Left colon (tissue), 2 donors: ENCODE data around the gene C4A. TPM values are rescaled to one million over a fixed set of nuclear protein-coding genes. Genes with fewer than 3 reads are reported as not detected.
"Not testable (repeated sequence)": the region's sequence is repeated elsewhere in the genome, so short reads cannot be mapped to it uniquely, and the experiment has no call there.

Source experiments
- ATAC-seq: fragments of 200-7000 bp; cut with Tn5 transposase; one replicate; pipeline ENCODE4 v1.9.1; 2020; ENCODE audit warnings: mild to moderate bottlenecking, moderate library complexity
- DNase-seq, 2 donors: peaks; one replicate each; pipeline ENCODE4 v3.0.0-alpha.2; 2020
- intact Hi-C, 2 donors: fragments of 100-400 bp; cut with DNase I in 1 of 2; cut with micrococcal nuclease in 1 of 2; formaldehyde crosslinking; loops; one replicate each; pipeline versions ENCODE4 v1.11.2 to v1.14.0; 2022; cut with DNase I, micrococcal nuclease
- total RNA-seq, 2 donors: library from RNA; stranded (reverse); fragmentation: NEBNext Ultra II Directional; extraction: Animal tissue kit (Norgen Biotek cat#: 25700); gene quantifications; one replicate each; pipeline ENCODE4 v1.2.1, GENCODE V29; 2021
- donor health status: DM: no; HTN: no; CAD: no.
- donor health status: DM: yes; HTN: yes; CAD: no.

C4A gene
- total RNA-seq, 2 donors from 2014 or later = 4.1 to 40.0 TPM

DNA sequence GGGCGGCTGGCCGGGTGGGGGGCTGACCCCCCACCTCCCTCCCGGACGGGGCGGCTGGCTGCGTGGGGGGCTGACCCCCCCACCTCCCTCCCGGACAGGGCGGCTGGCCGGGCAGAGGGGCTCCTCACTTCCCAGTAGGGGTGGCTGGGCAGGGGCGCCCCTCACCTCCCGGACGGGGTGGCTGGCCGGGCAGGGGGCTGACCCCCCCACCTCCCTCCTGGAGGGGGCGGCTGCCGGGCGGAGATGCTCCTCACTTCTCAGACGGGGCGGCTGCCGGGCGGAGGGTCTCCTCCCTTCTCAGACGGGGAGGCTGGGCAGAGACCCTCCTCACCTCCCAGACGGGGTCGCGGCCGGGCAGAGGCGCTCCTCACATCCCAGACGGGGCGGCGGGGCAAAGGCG, 5.8 kb upstream of the C4A start:
- intact Hi-C loops, ATAC-seq: not testable (repeated sequence)
- DNase-seq = peak in 1 of 2 donors; percentile 17

DNA sequence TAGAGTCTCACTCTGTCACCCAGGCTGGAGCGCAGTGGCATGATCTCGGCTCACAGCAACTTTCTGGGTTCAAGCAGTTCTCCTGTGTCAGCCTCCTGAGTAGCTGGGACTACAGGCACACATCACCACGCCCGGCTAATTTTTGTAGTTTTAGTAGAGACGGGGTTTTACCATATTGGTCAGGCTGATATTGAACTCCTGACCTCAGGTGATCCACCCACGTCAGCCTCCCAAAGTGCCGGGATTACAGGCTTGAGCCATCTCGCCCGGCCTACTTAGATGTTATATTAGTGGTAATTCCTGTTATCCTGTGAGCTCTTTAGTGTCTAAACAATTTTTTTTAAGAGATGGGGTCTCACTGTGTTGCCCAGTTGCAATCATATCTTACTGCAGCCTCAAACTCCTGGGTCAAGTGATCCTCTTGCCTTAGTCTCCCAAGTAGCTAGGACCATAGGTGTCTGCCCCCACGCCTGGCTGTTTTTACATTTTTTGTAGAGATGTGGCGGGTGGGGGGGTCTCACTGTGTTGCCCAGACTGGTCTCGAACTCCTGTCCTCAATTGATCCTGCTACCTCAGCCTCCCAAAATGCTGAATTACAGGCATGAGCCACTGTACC, 3.9 kb upstream of the C4A start:
- DNase-seq (no peak), ATAC-seq (no peak)
- intact Hi-C loops = no loop called here

DNA sequence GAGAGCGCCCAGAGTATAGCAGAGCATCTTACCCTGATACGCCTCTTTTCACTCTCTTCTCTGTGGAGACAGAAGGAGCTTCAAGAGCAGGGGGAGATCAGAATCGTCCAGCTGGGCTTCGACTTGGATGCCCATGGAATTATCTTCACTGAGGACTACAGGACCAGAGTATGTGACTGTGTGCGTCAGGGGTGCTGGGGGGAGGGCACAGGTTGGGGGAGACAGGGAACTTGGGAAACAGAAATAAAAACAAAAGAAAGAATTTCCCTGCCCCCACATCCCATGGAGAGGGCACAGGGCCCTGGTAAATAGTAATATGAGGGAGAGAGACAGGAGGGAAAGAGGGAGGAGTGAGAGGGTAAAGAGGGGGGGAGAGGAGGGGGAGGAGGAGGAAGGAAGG, 3.0 kb upstream of the C4A start:
- no peak for DNase-seq
- ATAC-seq = no peak
- intact Hi-C loops = no loop called here

DNA sequence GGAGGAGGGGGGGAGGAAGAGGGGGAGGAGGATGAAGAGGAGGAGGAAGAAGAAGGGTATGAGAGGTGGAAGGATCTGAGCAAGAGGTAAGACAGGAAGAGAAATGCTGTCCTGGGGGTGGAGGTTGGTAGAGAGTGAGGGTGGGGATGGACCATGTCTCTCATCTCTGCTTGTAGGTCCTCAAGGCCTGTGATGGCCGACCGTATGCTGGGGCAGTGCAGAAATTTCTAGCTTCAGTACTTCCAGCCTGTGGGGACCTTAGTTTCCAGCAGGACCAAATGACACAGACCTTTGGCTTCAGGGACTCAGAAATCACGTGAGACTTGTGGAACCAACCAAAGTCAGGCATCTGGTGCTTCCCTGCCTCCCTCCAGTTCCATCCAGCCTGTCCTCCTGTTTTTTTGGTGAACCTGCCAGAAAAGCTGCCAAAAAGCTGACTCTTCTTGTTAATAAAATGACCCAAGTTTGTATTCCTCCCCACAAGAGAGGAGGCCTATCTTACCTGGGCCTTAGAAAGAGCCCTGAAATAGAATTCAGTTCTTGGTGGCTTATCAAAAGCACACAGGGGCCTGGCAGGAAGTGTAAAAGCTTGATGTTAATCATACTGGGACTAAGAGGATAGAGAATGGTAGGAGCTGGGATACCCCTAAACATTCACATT, 2.5 kb upstream of the C4A start:
- intact Hi-C loops = no loop called here
- DNase-seq (no peak), ATAC-seq (no peak)

DNA sequence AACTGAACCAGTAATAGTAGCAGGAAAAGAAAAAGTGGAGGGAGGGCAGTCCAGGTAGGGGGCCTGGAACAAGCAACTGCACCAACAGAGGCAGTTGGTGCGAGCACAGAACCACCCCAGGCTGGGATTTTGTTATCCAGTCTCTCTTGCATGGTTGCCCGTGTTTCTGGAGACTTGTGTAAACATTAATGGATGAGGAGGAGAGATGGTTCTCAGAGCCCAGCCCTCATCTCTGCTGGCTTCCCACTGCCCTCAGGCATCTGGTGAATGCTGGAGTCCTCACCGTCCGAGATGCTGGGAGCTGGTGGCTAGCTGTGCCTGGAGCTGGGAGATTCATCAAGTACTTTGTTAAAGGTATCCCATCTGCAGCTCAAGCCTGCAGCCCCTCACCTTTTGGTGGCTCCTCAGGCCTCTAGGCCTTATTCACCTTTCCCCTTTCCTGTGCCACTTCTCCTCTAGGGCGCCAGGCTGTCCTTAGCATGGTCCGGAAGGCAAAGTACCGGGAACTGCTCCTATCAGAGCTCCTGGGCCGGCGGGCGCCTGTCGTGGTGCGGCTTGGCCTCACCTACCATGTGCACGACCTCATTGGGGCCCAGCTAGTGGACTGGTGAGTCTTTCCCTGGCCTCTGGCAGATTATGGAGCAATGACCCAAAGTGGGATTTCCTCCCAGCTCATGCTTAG, 1.5 kb upstream of the C4A start:
- DNase-seq, intact Hi-C loops, ATAC-seq: not testable (repeated sequence)

DNA sequence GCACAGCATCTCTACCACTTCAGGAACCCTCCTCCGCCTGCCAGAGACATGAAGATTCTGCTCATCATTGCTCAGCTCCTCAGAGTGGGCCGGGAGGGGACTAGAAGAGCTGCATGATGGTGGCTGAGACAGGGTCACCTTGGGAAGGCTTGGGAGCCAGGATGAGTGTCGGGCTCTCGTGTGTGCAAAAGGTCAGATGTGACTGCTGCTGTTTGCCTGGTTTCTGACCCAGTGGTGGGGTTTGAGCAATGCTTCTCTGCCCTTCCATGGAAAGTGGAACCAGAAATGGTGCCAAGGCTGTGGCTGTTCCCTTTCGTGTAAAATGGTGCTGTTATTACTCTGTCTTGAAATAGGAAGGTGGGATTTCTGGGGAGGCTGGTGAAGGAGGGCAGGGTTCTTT, 859 bp upstream of the C4A start:
- intact Hi-C loops, DNase-seq, ATAC-seq: not testable (repeated sequence)

DNA sequence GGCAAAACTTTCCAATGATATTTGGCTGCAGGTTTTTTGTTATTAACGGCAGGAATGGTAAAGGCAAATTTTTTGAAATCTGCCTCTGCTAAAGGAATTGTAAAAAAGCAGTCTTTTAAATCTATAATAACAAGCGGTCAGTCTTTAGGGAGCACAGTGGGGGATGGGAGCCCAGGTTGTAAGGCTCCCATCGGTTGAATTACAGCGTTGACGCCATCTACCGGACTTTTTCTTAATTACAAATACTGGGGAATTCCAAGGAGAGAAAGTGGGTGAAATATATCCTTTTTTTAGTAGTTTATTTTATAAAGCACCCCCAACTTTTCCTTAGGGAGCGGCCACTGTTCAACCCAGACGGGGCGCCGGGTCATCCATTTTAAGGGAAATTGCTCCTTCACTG, 7.5 kb downstream of the C4A start:
- intact Hi-C loops, DNase-seq, ATAC-seq: not testable (repeated sequence)

DNA sequence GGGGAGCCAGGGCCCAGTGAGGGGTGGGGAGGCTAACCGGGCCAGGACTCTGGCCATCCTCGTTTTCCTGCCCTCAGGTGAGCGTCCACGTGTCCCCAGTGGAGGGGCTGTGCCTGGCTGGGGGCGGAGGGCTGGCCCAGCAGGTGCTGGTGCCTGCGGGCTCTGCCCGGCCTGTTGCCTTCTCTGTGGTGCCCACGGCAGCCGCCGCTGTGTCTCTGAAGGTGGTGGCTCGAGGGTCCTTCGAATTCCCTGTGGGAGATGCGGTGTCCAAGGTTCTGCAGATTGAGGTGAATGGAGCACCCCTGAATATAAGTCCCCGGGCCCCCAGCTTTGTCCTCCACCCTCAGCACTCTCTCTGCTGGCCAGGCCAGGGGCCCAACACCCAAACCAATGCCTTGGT, 12.6 kb downstream of the C4A start:
- ATAC-seq, DNase-seq, intact Hi-C loops: not testable (repeated sequence)

DNA sequence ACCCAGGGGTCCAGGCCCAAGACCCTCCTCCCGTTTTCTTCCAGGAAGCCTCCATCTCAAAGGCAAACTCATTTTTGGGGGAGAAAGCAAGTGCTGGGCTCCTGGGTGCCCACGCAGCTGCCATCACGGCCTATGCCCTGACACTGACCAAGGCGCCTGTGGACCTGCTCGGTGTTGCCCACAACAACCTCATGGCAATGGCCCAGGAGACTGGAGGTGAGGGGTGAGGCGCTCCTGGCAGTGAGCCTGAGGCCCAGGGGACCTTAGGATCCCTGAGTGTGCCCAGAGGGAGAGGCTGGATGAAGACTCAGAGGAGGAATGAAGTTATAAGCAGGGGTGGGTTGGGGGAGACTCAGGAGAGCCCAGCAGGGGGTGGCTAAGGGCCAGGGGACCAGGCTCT, 14.5 kb downstream of the C4A start:
- intact Hi-C loops, ATAC-seq, DNase-seq: not testable (repeated sequence)

DNA sequence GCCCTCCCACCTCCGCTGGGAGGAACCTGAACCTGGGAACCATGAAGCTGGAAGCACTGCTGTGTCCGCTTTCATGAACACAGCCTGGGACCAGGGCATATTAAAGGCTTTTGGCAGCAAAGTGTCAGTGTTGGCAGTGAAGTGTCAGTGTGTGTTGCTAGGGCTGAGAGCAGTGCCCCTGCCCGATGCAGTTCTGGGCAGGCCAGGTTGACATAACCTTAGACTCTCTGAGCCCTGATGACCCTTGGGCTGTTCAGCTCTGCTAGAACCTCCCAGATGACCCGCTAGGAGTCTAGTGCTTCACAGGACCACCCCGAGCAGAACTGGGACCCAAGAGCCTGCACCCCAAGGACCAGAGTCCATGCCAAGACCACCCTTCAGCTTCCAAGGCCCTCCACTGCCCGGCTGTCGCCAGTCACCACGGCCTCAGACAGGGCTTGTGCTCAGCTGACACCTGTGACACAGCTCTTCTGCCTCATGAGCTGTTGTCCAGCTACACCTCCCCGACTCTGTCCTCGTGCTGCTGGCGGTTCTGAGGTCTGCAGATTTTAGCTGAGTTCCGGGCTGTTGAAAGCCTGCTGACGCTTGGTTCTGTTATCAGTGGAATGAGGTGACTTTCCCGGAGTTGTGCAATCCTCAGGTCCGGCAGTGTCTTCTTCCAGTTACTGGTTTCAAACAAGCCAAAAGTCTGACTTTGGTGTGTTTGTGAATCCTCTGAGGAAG, 20.9 kb downstream of the C4A start:
- DNase-seq, ATAC-seq, intact Hi-C loops: not testable (repeated sequence)

DNA sequence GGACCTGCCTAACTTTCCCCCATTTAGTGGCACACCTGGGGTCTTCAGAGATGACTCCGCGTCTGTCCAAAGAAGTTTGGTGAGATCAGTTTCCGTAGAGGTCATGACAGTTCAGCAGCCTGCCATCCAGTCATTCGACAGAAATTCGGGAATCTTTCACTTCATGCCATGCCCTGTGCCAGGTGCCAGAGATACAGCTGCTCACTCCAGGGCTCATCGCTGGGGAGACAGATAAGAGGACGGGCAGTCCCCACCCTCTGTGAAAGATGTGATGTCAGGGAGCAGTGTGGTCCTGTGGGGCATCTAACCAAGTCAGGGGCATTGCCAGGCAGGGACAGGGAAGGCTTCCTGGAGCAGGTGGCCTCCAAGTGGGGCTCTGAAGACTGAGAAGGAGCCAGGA, 21.4 kb downstream of the C4A start:
- ATAC-seq, DNase-seq, intact Hi-C loops: not testable (repeated sequence)

DNA sequence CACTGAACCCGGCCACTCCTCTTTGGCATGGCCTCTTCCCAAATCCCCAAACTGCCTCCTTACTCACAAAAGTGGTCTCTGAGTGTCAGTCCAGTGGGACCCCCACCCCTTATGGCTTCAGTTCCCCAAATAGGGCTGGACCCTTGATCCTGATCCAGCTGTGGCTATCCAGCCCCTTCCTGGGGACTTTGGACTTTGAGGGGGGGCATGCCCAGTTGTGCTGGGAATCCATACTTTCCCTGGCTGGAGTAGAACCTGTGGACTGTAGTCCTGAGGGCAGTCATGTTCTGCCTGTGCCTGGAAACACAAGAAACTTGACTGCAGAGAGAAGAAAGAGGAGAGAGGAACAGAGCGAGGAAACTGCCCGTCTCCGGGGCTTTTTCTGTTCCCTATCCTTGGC, 22.5 kb downstream of the C4A start:
- not testable (repeated sequence) for ATAC-seq

DNA sequence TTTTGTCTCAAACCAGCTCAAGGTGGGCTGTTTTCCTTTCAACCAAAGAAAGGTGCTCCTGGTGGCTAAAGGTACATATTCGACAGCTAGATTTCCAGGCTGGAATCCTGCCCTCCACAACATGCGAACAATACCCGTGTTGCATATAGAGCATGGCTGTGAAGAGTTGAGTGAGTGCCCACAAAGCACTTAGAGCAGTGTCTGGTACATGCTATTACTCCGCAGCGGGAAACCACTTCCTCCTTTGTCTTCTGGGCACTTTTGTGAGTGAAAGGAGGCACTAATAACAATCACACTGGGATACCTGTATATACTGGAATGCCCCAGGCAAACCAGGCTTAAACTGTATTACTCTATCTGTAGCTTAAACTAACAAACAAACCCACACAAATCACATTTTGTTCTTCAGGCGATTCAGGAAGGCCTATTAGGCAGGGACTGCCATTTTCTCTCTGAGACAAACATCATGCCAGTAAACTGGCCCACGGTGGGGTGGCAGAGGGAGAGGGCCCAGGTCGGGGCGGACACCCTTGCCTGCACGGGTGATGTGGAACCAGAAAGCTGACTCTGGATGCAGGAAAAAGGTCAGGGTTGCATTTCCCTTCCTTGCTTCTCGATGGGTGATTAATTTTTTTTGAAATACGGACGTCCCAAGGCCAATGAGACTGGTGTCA, 23.1 kb downstream of the C4A start:
- ATAC-seq, intact Hi-C loops: not testable (repeated sequence)

More for the DNA sequence above, 22.5 kb downstream of the C4A start:
- DNase-seq, intact Hi-C loops: not testable (repeated sequence)

DNA sequence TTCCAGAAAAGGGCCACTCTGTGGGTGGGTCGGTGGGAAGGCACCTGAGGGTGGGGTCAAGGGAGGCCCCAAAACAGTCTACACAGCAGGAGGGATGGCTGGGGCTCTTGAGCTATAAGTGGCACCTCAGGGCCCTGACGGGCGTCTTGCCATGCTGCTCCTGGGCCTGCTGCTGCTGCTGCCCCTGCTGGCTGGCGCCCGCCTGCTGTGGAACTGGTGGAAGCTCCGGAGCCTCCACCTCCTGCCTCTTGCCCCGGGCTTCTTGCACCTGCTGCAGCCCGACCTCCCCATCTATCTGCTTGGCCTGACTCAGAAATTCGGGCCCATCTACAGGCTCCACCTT, 23.7 kb downstream of the C4A start:
- not testable (repeated sequence) for DNase-seq, ATAC-seq

More for the DNA sequence above, 23.1 kb downstream of the C4A start:
- not testable (repeated sequence) for DNase-seq

DNA sequence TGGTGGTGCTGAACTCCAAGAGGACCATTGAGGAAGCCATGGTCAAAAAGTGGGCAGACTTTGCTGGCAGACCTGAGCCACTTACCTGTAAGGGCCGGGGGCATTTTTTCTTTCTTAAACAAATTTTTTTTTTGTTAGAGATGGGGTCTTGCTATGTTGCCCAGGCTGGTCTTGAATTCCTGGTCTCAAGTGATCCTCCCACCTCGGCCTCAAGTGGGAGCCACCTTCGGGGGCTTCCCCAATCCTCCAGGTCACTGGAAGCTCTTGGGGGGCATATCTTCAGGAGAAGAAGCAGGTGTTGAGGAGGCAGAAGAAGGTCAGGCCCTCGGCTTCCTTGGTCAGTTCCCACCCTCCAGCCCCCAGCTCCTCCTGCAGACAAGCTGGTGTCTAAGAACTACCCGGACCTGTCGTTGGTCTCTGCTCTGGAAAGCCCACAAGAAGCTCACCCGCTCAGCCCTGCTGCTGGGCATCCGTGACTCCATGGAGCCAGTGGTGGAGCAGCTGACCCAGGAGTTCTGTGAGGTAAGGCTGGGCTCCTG, 24.2 kb downstream of the C4A start:
- ATAC-seq, intact Hi-C loops, DNase-seq: not testable (repeated sequence)

More for the DNA sequence above, 23.7 kb downstream of the C4A start:
- intact Hi-C loops = not testable (repeated sequence)

DNA sequence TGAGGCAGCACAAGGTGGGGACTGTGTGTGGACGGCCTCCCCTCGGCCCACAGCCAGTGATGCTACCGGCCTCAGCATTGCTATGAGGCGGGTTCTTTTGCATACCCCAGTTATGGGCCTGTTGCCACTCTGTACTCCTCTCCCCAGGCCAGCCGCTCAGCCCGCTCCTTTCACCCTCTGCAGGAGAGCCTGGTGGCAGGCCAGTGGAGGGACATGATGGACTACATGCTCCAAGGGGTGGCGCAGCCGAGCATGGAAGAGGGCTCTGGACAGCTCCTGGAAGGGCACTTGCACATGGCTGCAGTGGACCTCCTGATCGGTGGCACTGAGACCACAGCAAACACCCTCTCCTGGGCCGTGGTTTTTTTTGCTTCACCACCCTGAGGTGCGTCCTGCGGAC, 25.2 kb downstream of the C4A start:
- ATAC-seq, intact Hi-C loops, DNase-seq: not testable (repeated sequence)

DNA sequence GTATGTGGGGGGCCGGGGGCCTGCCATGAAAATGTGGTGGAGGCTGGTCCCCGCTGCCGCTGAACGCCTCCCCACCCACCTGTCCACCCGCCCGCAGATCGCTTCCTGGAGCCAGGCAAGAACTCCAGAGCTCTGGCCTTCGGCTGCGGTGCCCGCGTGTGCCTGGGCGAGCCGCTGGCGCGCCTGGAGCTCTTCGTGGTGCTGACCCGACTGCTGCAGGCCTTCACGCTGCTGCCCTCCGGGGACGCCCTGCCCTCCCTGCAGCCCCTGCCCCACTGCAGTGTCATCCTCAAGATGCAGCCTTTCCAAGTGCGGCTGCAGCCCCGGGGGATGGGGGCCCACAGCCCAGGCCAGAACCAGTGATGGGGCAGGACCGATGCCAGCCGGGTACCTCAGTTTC, 26.2 kb downstream of the C4A start:
- ATAC-seq, DNase-seq, intact Hi-C loops: not testable (repeated sequence)

DNA sequence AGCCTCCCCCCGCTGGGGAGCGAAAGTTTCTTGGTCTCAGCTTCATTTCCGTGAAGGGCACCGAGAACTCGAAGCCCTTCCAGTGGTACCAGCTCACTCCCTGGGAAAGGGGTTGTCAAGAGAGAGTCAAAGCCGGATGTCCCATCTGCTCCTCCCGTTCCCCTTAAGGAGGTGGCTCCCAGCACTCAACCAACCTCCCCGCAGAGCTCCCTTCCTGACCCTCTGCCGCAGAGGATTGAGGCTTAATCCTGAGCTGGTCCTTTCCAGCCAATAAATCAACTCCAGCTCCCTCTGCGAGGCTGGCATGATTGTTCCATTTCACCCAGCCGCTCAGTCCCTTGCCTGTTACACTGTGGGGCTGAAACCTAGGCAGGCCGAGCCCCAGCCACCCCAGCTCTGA, 26.8 kb downstream of the C4A start:
- ATAC-seq, DNase-seq, intact Hi-C loops: not testable (repeated sequence)
